Activated CD4-positive, alpha-beta T cell treated with anti-CD3 and anti-CD28 coated beads, Interleukin-2, amount 10 ng/mL, durations not matched to agents 7 days and 5 days (primary cell): Measurements from ENCODE around the gene CRB1. TPM values are rescaled to one million over a fixed set of nuclear protein-coding genes. Genes with fewer than 3 reads are reported as not detected.
"Not testable (repeated sequence)": the region's sequence is repeated elsewhere in the genome, so short reads cannot be mapped to it uniquely, and the experiment has no call there.

Experiments used
- CTCF ChIA-PET: fragments of 350-600 bp; sonication (Branson Sonifier 250); formaldehyde crosslinking; loops from one replicate; lab custom pipeline; 2021; ENCODE audit warnings: antibody characterized with exemption; lab: Charles Lee
- POLR2A ChIA-PET: fragments of 350-600 bp; sonication (Branson Sonifier 250); formaldehyde crosslinking; loops from one replicate; lab custom pipeline; 2021; ENCODE audit warnings: antibody characterized with exemption; lab: Charles Lee
- DNase-seq: peaks from one replicate; pipeline ENCODE4 v3.0.0-alpha.2; 2020
- H3K27ac Mint-ChIP-seq: one replicate; pipeline ENCODE4 v1.8.0; 2021; ENCODE audit warnings: mild to moderate bottlenecking, moderate library complexity, mixed read lengths
- H3K27me3 Mint-ChIP-seq: one replicate; pipeline ENCODE4 v1.8.0; 2021; ENCODE audit warnings: mixed read lengths
- H3K36me3 Mint-ChIP-seq: one replicate; pipeline ENCODE4 v1.8.0; 2021; ENCODE audit warnings: low read depth, mixed read lengths
- H3K4me1 Mint-ChIP-seq: one replicate; pipeline ENCODE4 v1.8.0; 2021; ENCODE audit warnings: mixed read lengths
- H3K4me3 Mint-ChIP-seq: one replicate; pipeline ENCODE4 v1.8.0; 2021; ENCODE audit warnings: mild to moderate bottlenecking, moderate library complexity, mixed read lengths
- H3K9me3 Mint-ChIP-seq: one replicate; pipeline ENCODE4 v1.8.0; 2021; ENCODE audit warnings: mixed read lengths
- total RNA-seq, 2 experiments: library from RNA; stranded (reverse); gene quantifications; one replicate each; pipeline ENCODE4 v1.2.3, GENCODE V29; 2021

Gene CRB1
- total RNA-seq, 2 experiments from 2014 or later = 0.06 TPM; not detected in 1

DNA sequence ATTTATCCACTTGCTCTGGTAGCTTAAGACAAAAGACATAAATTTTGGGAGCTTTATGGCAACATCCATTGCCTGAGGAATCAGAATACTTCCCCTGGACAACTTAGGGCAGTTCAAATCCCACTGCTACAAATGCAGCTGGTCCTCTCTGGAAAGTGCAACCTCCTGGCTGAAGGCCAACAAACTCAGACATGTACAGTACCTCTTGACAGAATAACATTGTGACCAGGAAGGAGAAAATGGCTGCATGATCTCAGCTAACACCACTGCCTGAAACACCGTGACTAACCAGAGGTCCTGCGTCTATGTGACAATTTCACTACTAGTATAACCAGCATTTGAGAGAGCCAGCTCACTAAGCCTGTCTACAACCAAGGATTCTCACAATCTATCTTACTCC is 218.9 kb downstream of the CRB1 start:
- CTCF ChIA-PET = no interaction called here

DNA sequence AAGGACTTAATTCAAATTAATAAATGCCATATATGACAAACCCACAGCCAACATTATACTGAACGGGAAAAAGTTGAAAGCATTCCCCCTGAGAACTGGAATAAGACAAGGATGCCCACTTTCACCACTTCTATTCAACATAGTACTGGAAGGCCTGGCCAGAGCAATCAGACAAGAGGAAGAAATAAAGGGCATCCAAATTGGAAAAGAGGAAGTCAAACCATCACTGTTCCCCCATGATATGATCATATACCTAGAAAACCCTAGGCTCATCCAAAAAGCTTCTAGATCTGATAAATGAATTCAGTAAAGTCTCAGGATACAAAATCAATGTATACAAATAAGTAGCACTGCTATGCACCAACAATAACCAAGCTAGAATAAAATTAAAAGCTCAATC is 223.5 kb downstream of the CRB1 start:
- H3K4me3 Mint-ChIP-seq, H3K36me3 Mint-ChIP-seq, H3K9me3 Mint-ChIP-seq, DNase-seq, H3K27ac Mint-ChIP-seq, CTCF ChIA-PET, POLR2A ChIA-PET, H3K4me1 Mint-ChIP-seq: not testable (repeated sequence)
- H3K27me3 Mint-ChIP-seq = peaks cover 11% of the 10 kb centered on the region

More for the DNA sequence above, 218.9 kb downstream of the CRB1 start:
- Mint-ChIP-seq H3K27ac (no peak overlapping the region), H3K4me1 (peaks cover 1% of the 10 kb centered on the region), H3K9me3 (no peaks in the 10 kb centered on the region), H3K27me3 (peaks cover 4% of the 10 kb centered on the region), H3K4me3 (no peak overlapping the region), H3K36me3 (no peaks in the 10 kb centered on the region)
- POLR2A ChIA-PET = no interaction called here
- no peak for DNase-seq

DNA sequence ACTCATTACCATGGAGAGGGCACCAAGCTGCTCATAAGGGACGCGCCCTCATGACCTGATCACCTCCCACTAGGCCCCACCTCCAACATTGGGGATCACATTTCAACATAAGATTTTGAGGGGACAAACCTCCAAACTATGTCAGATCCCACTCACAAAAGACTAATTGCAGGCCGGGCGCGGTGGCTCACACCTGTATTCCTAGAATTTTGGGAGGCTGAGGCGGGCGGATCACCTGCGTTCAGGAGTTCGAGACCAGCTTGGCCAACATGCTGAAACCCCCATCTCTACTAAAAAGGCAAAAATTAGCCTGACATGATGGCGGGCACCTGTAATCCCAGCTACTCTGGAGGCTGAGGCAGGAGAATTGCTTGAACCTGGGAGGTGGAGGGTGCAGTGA is 228.7 kb downstream of the CRB1 start:
- no peaks in the 10 kb centered on the region for H3K36me3 Mint-ChIP-seq
- no peak overlapping the region for H3K4me3 Mint-ChIP-seq
- peaks cover 17% of the 10 kb centered on the region for H3K27me3 Mint-ChIP-seq
- H3K27ac Mint-ChIP-seq = no peak overlapping the region
- no peaks in the 10 kb centered on the region for H3K4me1 Mint-ChIP-seq
- CTCF ChIA-PET = no interaction called here
- DNase-seq = no peak
- POLR2A ChIA-PET = no interaction called here
- H3K9me3 Mint-ChIP-seq = no peaks in the 10 kb centered on the region

GRCh38 chr1:197510691-197511378 is 242.8 kb downstream of the CRB1 start:
- no peak overlapping the region for H3K4me3 Mint-ChIP-seq
- ChIA-PET CTCF (interaction anchor here (1.0 kb wide), 2 partner anchors 9 to 12 kb away, joined by 3 read pairs; no protein-coding TSS in a partner anchor), POLR2A (no interaction called here)
- H3K36me3 Mint-ChIP-seq = peaks cover 7% of the 10 kb centered on the region
- H3K27me3 Mint-ChIP-seq = no peaks in the 10 kb centered on the region
- no peak overlapping the region for H3K27ac Mint-ChIP-seq
- no peaks in the 10 kb centered on the region for H3K9me3 Mint-ChIP-seq
- DNase-seq = no peak
- H3K4me1 Mint-ChIP-seq = no peaks in the 10 kb centered on the region

- H3K4me3 Mint-ChIP-seq = no peak overlapping the region
- ChIA-PET POLR2A (no interaction called here), CTCF (no interaction called here)
- H3K36me3 Mint-ChIP-seq = peaks cover 5% of the 10 kb centered on the region
- no peaks in the 10 kb centered on the region for H3K4me1 Mint-ChIP-seq
- H3K27me3 Mint-ChIP-seq = no peaks in the 10 kb centered on the region
- no peak for DNase-seq
- no peak overlapping the region for H3K27ac Mint-ChIP-seq
- no peaks in the 10 kb centered on the region for H3K9me3 Mint-ChIP-seq
Observed at GRCh38 chr1:197515421-197515820, 247.4 kb downstream of the CRB1 start.

GRCh38 chr1:197519741-197520334 is 251.8 kb downstream of the CRB1 start:
- no peak for DNase-seq
- CTCF ChIA-PET = interaction anchor here (0.8 to 1.6 kb wide), 6 partner anchors 10 to 411 kb away, joined by 3 to 4 read pairs (median 3); partner anchors contain the start of genes C1orf53 and LHX9
- POLR2A ChIA-PET = interaction anchor here (0.5 kb wide), 1 partner anchor 123 kb away, joined by 3 read pairs; no protein-coding TSS in a partner anchor
- Mint-ChIP-seq H3K27me3 (no peaks in the 10 kb centered on the region), H3K9me3 (no peaks in the 10 kb centered on the region), H3K27ac (no peak overlapping the region), H3K36me3 (no peaks in the 10 kb centered on the region), H3K4me1 (peaks cover 2% of the 10 kb centered on the region), H3K4me3 (no peak overlapping the region)

- Mint-ChIP-seq H3K4me1 (peaks cover 2% of the 10 kb centered on the region), H3K27ac (no peak overlapping the region), H3K9me3 (no peaks in the 10 kb centered on the region), H3K36me3 (no peaks in the 10 kb centered on the region), H3K4me3 (no peak overlapping the region), H3K27me3 (no peaks in the 10 kb centered on the region)
- ChIA-PET POLR2A (no interaction called here), CTCF (interaction anchor here (0.6 to 1.6 kb wide), 3 partner anchors 13 to 395 kb away, joined by 3 to 4 read pairs (median 4); no protein-coding TSS in a partner anchor)
- DNase-seq = peak; percentile 56
Observed at GRCh38 chr1:197521118-197521739, 253.2 kb downstream of the CRB1 start.

- POLR2A ChIA-PET = no interaction called here
- H3K9me3 Mint-ChIP-seq = no peaks in the 10 kb centered on the region
- H3K27ac Mint-ChIP-seq = no peak overlapping the region
- no peaks in the 10 kb centered on the region for H3K36me3 Mint-ChIP-seq
- no peak for DNase-seq
- H3K27me3 Mint-ChIP-seq = no peaks in the 10 kb centered on the region
- no peaks in the 10 kb centered on the region for H3K4me1 Mint-ChIP-seq
- H3K4me3 Mint-ChIP-seq = no peak overlapping the region
- CTCF ChIA-PET = interaction anchor here (1.0 to 1.4 kb wide), 3 partner anchors 342 to 391 kb away, joined by 3 to 4 read pairs (median 3); partner anchors contain the start of gene C1orf53
Observed at GRCh38 chr1:197526736-197527371, 258.8 kb downstream of the CRB1 start.

Other genes starting within 250 kb of the CRB1 start
- gene F13B, start 201.0 kb upstream of the CRB1 start, total RNA-seq = not detected
- gene ASPM, start 121.6 kb upstream of the CRB1 start, total RNA-seq = 100 to 1,000 TPM in 1 of 2 experiments, 10 to 100 TPM in 1; 92.8 to 104 TPM
- 1 to 10 TPM; 6.2 to 7.0 TPM for gene ZBTB41, start 67.0 kb upstream of the CRB1 start, total RNA-seq